ENCODE results near the gene TRIM66. TPM values are rescaled to one million over a fixed set of nuclear protein-coding genes. Genes with fewer than 3 reads are reported as not detected.

TRIM66 gene
- total RNA-seq, 2 experiments from 2014 or later = 4.4 to 19.0 TPM

DNA sequence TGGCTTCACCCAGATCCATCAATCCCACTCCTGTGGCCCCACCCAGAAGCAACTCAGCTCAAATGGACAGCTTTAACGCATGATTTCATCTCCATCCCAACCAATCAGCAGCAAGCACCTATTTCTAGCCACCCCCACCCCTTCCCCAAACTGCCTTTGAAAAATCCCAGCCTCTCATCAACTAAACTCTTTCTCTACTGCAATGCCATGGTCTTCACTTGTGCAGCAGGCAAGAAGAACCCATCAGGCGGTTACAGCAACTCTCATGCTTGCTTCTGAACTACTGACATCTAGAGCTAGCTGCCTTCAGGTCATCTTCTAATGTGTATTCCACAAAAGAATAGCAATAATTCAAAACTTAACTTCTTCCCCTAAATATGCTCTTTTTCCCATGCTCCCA lies 46.3 kb downstream of the TRIM66 start:
- H3K4me3 ChIP-seq (ENCODE audit: low read depth, low read length, poor library complexity, severe bottlenecking) = no peak overlapping the region
- intact Hi-C loops (cut with micrococcal nuclease; ENCODE audit: unreplicated experiment) = no loop called here
- H3K4me1 ChIP-seq (ENCODE audit: insufficient read depth, low read length, poor library complexity, severe bottlenecking) = no peaks in the 10 kb centered on the region
- H3K4me2 ChIP-seq (ENCODE audit: low read length) = no peak overlapping the region
- H3K9me2 ChIP-seq (ENCODE audit: insufficient read depth, low read length) = no peaks in the 10 kb centered on the region
- BruUV-seq (replicated peaks) = no TSS peak
- H3K36me3 ChIP-seq (ENCODE audit: insufficient read depth, low read length) = peaks cover 49% of the 10 kb centered on the region
- H3K79me2 ChIP-seq (ENCODE audit: insufficient read depth, low read depth, low read length) = no peaks in the 10 kb centered on the region
- CTCF ChIA-PET (ENCODE audit: unreplicated experiment) = no interaction called here
- POLR2A ChIA-PET = no interaction called here
- no peak for DNase-seq (ENCODE audit: low spot score)
- no peak overlapping the region for H2AFZ ChIP-seq (ENCODE audit: low read length)
- no peak overlapping the region for H3K27ac ChIP-seq (ENCODE audit: low read depth, low read length, poor library complexity, severe bottlenecking)
- TF ChIP-seq, protein P1, sequence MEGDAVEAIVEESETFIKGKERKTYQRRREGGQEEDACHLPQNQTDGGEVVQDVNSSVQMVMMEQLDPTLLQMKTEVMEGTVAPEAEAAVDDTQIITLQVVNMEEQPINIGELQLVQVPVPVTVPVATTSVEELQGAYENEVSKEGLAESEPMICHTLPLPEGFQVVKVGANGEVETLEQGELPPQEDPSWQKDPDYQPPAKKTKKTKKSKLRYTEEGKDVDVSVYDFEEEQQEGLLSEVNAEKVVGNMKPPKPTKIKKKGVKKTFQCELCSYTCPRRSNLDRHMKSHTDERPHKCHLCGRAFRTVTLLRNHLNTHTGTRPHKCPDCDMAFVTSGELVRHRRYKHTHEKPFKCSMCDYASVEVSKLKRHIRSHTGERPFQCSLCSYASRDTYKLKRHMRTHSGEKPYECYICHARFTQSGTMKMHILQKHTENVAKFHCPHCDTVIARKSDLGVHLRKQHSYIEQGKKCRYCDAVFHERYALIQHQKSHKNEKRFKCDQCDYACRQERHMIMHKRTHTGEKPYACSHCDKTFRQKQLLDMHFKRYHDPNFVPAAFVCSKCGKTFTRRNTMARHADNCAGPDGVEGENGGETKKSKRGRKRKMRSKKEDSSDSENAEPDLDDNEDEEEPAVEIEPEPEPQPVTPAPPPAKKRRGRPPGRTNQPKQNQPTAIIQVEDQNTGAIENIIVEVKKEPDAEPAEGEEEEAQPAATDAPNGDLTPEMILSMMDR (conservative IDR thresholded peaks at IDR 0.05; ENCODE audit: low read length) = no peak
- no peak for TF ChIP-seq EZH2phosphoT487 (IDR thresholded peaks at IDR 0.05; ENCODE audit: borderline replicate concordance, low read depth, low read length)
- no peaks in the 10 kb centered on the region for H4K20me1 ChIP-seq (ENCODE audit: insufficient read depth, low read length)
- no peaks in the 10 kb centered on the region for H3K9me3 ChIP-seq (ENCODE audit: low read length)

DNA sequence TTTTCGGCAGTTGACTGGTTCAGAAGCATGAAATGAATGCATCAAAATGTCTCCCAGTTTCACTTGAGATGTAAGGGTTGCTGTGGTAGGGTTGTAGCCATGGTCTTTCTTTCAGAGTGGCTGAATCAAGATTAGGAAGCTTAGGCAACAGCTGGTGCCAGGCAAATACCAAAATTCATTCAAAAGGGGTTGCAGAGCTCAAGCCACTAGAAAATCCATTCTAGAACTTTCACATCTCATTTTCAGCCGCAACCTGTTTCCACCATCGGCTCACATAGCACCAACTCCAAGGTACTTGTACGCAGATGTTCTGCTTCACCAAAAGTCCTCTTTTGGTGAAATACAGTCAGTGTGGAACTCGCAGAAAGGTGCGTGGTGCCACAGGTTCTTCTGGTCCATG lies 48.0 kb downstream of the TRIM66 start:
- ChIA-PET POLR2A (interaction anchor here (1.1 kb wide), 2 partner anchors 11 to 47 kb away, joined by 3 to 4 read pairs; no protein-coding TSS in a partner anchor), CTCF (ENCODE audit: unreplicated experiment) (no interaction called here)
- no peak overlapping the region for H2AFZ ChIP-seq (ENCODE audit: low read length)
- intact Hi-C loops (cut with micrococcal nuclease; ENCODE audit: unreplicated experiment) = no loop called here
- no peak overlapping the region for H3K4me2 ChIP-seq (ENCODE audit: low read length)
- H3K9me2 ChIP-seq (ENCODE audit: insufficient read depth, low read length) = no peaks in the 10 kb centered on the region
- no peak for TF ChIP-seq EZH2phosphoT487 (IDR thresholded peaks at IDR 0.05; ENCODE audit: borderline replicate concordance, low read depth, low read length)
- TF ChIP-seq, protein P1 (conservative IDR thresholded peaks at IDR 0.05; ENCODE audit: low read length) = no peak
- BruUV-seq (replicated peaks) = no TSS peak
- H3K4me1 ChIP-seq (ENCODE audit: insufficient read depth, low read length, poor library complexity, severe bottlenecking) = no peaks in the 10 kb centered on the region
- H4K20me1 ChIP-seq (ENCODE audit: insufficient read depth, low read length) = no peaks in the 10 kb centered on the region
- no peak overlapping the region for H3K4me3 ChIP-seq (ENCODE audit: low read depth, low read length, poor library complexity, severe bottlenecking)
- no peak overlapping the region for H3K27ac ChIP-seq (ENCODE audit: low read depth, low read length, poor library complexity, severe bottlenecking)
- peaks cover 47% of the 10 kb centered on the region for H3K36me3 ChIP-seq (ENCODE audit: insufficient read depth, low read length)
- no peak for DNase-seq (ENCODE audit: low spot score)
- no peaks in the 10 kb centered on the region for H3K9me3 ChIP-seq (ENCODE audit: low read length)
- no peaks in the 10 kb centered on the region for H3K79me2 ChIP-seq (ENCODE audit: insufficient read depth, low read depth, low read length)

DNA sequence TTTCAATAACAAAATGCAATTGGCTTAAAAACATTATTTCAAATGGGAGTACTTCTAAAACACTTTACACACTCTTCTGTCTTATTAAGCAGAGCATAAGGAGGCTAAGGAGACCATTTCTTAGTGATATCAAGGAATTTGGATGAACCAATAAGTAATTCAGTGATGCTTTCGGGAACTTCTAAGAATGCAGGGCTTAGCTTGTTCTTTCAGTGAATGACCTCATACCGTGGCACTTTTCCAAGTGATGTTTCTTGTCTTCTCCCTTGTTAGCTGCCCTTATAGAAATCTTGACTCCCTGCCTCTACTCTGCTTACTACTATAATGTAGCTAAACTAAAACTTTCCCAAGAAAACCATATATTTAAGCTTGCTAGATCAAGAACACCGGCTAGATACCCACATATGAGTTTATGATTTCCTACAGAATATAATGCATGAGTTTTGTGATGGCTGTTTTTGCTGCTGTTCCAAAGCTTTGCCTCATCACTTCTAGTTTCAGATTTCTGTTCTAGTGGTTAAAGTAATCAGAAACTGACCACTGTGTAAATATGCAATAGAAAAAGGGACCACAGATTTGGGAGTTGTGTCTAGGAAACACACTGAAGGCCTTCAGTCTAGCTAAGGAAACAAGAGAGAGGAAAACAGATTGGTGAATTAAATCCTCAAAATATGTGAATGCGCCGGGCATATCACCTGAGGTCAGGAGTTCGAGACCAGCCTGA lies 50.9 kb downstream of the TRIM66 start:
- intact Hi-C loops (cut with micrococcal nuclease; ENCODE audit: unreplicated experiment) = no loop called here
- no TSS peak for BruUV-seq (replicated peaks)
- Histone ChIP-seq H3K4me1 (ENCODE audit: insufficient read depth, low read length, poor library complexity, severe bottlenecking) (no peaks in the 10 kb centered on the region), H3K27ac (ENCODE audit: low read depth, low read length, poor library complexity, severe bottlenecking) (no peak overlapping the region), H2AFZ (ENCODE audit: low read length) (no peak overlapping the region), H3K4me2 (ENCODE audit: low read length) (no peak overlapping the region), H4K20me1 (ENCODE audit: insufficient read depth, low read length) (no peaks in the 10 kb centered on the region), H3K9me3 (ENCODE audit: low read length) (no peaks in the 10 kb centered on the region), H3K9me2 (ENCODE audit: insufficient read depth, low read length) (no peaks in the 10 kb centered on the region), H3K79me2 (ENCODE audit: insufficient read depth, low read depth, low read length) (no peaks in the 10 kb centered on the region), H3K4me3 (ENCODE audit: low read depth, low read length, poor library complexity, severe bottlenecking) (no peak overlapping the region), H3K36me3 (ENCODE audit: insufficient read depth, low read length) (peaks cover 20% of the 10 kb centered on the region)
- no peak for TF ChIP-seq EZH2phosphoT487 (IDR thresholded peaks at IDR 0.05; ENCODE audit: borderline replicate concordance, low read depth, low read length)
- TF ChIP-seq, protein P1 (conservative IDR thresholded peaks at IDR 0.05; ENCODE audit: low read length) = no peak
- DNase-seq (ENCODE audit: low spot score) = no peak
- ChIA-PET POLR2A (interaction anchor here (0.7 kb wide), 1 partner anchor 12 kb away, joined by 3 read pairs; no protein-coding TSS in a partner anchor), CTCF (ENCODE audit: unreplicated experiment) (no interaction called here)
